Right cardiac atrium (tissue), 5 donors: ENCODE data around the gene MAD2L1. TPM values are rescaled to one million over a fixed set of nuclear protein-coding genes. Genes with fewer than 3 reads are reported as not detected.
A peak's percentile ranks its signal among the peaks of the same experiment; 100 is the strongest.

Source experiments
- ATAC-seq, 2 donors: fragments of 200-7000 bp; cut with Tn5 transposase; one replicate each; pipeline versions ENCODE4 v1.8.0 to v1.9.1; 2020; ENCODE audit warnings: moderate library complexity in 2 of 2, mild to moderate bottlenecking in 1 of 2
- DNase-seq, 3 donors: peaks; one replicate each; pipeline ENCODE4 v3.0.0-alpha.2; 2020
- H3K27ac ChIP-seq: one replicate; pipeline ENCODE4 v1.5.1; 2013; ENCODE audit warnings: mild to moderate bottlenecking, low read length, control low read depth, moderate library complexity
- H3K27me3 ChIP-seq: one replicate; pipeline ENCODE4 v1.6.1; 2013; ENCODE audit not compliant: control insufficient read depth, insufficient read depth
- H3K4me1 ChIP-seq: one replicate; pipeline ENCODE4 v1.6.1; 2013; ENCODE audit warnings: low read length; ENCODE audit not compliant: control insufficient read depth, insufficient read depth
- H3K4me3 ChIP-seq: one replicate; pipeline ENCODE4 v1.5.1; 2013; ENCODE audit warnings: low read length, control low read depth
- H3K9me3 ChIP-seq: one replicate; pipeline ENCODE4 v1.6.1; 2013; ENCODE audit warnings: low read length; ENCODE audit not compliant: control insufficient read depth
- WGBS: extraction: QIAGEN DNeasy Blood & Tissue Kit; methylation state at CpG from one replicate; pipeline ENCODE4 v1.1.7; 2013; 5-methylcytosine and 5-hydroxymethylcytosine counted together
- intact Hi-C, 4 donors: fragments of 100-400 bp; cut with DNase I; formaldehyde crosslinking; loops; one replicate each; pipeline versions ENCODE4 v1.11.0 to v1.14.0; 2022 to 2023
- polyA plus RNA-seq: library from polyadenylated mRNA; stranded (reverse); fragments of 200-250 nt; gene quantifications from one replicate; pipeline ENCODE4 v1.2.3, GENCODE V29; 2013
- total RNA-seq, 4 donors: library from RNA; stranded (reverse); fragmentation: NEBNext Ultra II Directional; extraction: Animal tissue kit (Norgen Biotek cat#: 25700); gene quantifications; one replicate each; pipeline ENCODE4 v1.2.1, GENCODE V29; 2021
- donor health status: healthy with polysubstance abuse.
- donor health status: DM: no; HTN: yes; CAD: no.
- donor health status: DM: no; HTN: no; CAD: no.
- donor health status: DM: no; HTN: yes; CAD: no; lungs with severe emphysema.
- donor health status: DM: yes; HTN: yes; CAD: no.

MAD2L1 gene
- total and polyA plus RNA-seq, 5 donors, result 2.2 to 4.5 (median 2.8) TPM

DNA sequence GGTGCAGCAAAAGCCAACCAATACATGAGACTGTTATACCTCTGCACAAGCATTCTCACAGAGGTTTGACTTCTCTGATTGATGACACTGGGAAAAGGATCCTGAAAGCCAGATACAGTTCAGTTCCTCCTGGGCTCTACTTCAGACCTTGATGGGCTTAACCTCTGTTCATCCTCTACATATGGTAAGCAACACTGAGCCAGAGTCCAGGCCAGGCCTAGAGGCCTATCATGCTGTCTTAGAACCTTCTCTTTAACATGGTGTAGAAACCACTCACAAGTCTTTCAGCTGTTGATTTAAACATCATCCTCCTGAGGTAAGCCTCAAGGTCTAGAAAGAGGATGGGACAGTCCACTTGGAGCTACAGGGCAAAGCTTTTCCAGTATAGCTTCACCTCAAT is 9.2 kb downstream of the MAD2L1 start:
- Histone ChIP-seq H3K9me3 (no peaks in the 10 kb centered on the region), H3K27me3 (no peaks in the 10 kb centered on the region), H3K4me1 (no peaks in the 10 kb centered on the region), H3K4me3 (no peak overlapping the region), H3K27ac (no peak overlapping the region)
- DNase-seq, result no peak
- no peak for ATAC-seq
- intact Hi-C loops, result loop anchor here in 2 of 4 donors (10.0 kb wide), 1 partner anchor 493 kb away; no protein-coding TSS in a partner anchor

DNA sequence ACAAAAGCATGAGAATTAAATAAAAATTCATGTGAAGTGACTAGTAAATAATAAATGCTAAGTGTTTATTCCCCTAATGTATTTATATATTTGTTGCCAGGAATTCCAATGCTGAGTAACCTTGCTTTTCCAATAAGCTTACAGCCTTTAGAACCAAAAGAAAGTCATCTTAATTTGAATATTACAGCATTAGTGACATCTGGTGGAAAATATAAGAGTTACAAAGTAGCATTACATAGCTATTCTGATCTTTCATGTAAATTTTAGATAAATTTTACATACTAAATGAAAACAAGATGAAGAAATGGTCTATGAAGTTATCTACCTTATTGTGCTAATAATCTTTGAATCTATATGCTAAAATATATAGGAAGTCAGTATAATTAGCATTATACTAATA is 10.4 kb downstream of the MAD2L1 start:
- Histone ChIP-seq H3K4me3 (no peak overlapping the region), H3K27ac (no peak overlapping the region), H3K27me3 (no peaks in the 10 kb centered on the region), H3K4me1 (no peaks in the 10 kb centered on the region), H3K9me3 (no peaks in the 10 kb centered on the region)
- ATAC-seq (no peak), DNase-seq (no peak)
- intact Hi-C loops, result loop anchor here in 2 of 4 donors (10.0 kb wide), 1 partner anchor 491 kb away; no protein-coding TSS in a partner anchor

DNA sequence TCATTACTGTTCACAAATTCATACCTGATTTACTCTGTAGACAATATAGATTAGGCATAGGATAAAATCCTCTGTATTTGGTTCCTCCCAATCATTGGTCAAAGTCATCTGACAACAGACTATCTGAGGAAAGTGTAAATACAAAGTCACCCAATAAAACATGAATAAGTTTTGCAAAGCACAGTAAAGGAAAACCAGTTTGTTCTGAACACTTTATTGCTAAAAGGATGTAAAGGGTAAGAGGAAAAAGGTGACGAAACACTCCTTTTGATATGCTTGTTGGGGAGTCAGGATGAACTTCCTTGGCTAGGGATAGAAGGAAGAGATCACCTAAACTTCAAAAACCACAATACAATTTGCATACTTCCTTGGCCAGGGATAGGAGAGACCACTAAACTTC is 10.9 kb downstream of the MAD2L1 start:
- no peak overlapping the region for H3K4me3 ChIP-seq
- no peaks in the 10 kb centered on the region for H3K27me3 ChIP-seq
- no peaks in the 10 kb centered on the region for H3K4me1 ChIP-seq
- whole genome bisulfite sequencing, result 98% methylated on average over 1 of the region's 1 CpG
- ATAC-seq (no peak), DNase-seq (no peak)
- H3K9me3 ChIP-seq, result no peaks in the 10 kb centered on the region
- intact Hi-C loops, result loop anchor here in 2 of 4 donors (10.0 kb wide), 1 partner anchor 491 kb away; no protein-coding TSS in a partner anchor
- H3K27ac ChIP-seq, result no peak overlapping the region

DNA sequence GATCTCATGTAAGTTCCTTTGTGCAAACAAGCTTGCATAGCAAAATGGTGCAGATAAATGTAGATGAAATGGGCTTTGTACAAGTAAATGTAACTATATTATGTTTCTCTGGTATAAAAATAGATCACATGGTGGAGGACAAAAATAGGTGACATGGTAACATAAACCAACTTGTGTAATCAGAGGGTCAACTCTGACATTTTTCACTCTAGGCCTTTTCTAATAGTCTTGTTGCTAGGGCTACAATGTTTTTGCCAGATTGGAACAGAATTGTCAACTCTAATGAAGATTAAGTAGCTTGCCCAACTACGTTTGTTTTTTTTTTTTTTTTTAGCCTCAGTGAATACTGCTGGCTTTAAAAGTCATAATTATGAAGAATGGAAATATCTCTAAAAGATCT is 11.5 kb downstream of the MAD2L1 start:
- H3K27ac ChIP-seq, result no peak overlapping the region
- DNase-seq (no peak), ATAC-seq (no peak)
- WGBS, result 10% methylated on average over 1 of the region's 1 CpG
- no peaks in the 10 kb centered on the region for H3K27me3 ChIP-seq
- H3K4me3 ChIP-seq, result no peak overlapping the region
- intact Hi-C loops, result loop anchor here in 2 of 4 donors (10.0 kb wide), 1 partner anchor 490 kb away; no protein-coding TSS in a partner anchor
- no peaks in the 10 kb centered on the region for H3K9me3 ChIP-seq
- no peaks in the 10 kb centered on the region for H3K4me1 ChIP-seq

DNA sequence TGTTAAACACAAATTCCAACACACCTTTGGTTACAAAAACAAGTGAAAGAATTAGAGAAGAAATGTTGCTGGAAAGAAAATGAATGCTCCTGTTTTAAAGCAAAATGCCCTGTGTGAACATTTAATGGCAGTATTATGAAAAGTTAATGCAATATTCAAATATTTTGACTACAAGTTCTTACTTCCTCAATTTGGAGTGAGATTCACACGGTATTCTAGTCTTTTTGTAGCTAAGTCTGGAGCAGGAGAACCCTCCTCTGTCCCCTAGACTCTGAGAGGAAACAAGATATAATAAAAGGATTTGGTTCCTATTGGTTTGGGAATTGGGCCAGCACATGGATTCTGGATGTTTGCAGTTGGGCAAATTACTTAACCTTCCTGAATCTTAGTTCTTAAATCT is 12.7 kb downstream of the MAD2L1 start:
- intact Hi-C loops, result loop anchor here in 3 of 4 donors (5.0 to 10.0 kb wide), 4 partner anchors 362 to 497 kb away; partner anchors contain the start of gene PDE5A (in 1 of the 3)
- no peak for DNase-seq
- H3K4me1 ChIP-seq, result no peaks in the 10 kb centered on the region
- WGBS, result 64% methylated on average over 1 of the region's 1 CpG
- no peaks in the 10 kb centered on the region for H3K9me3 ChIP-seq
- ATAC-seq, result no peak
- H3K27me3 ChIP-seq, result no peaks in the 10 kb centered on the region
- no peak overlapping the region for H3K4me3 ChIP-seq
- no peak overlapping the region for H3K27ac ChIP-seq

DNA sequence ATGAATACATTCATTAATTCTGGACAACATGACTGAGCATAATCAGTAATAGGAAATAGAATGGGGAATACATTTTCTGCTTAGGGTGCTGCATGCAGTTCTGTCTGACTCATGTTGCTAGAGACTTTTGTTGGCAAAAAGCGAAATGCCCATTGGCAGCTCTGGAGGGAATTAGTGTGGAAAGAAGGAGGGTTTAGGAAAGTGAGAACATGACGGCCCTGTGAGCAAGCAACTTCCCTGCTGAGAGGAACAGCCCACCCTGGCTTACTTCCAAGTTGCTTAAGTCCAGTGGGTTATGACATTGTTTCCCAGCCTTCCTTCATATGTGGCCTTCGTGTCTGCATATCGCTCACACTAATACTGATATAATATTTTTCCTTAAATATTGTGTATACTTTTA is 13.8 kb downstream of the MAD2L1 start:
- DNase-seq, result peak; percentile 56 to 84 (median 82)
- Histone ChIP-seq H3K27me3 (no peaks in the 10 kb centered on the region), H3K4me3 (no peak overlapping the region), H3K4me1 (no peaks in the 10 kb centered on the region), H3K9me3 (no peaks in the 10 kb centered on the region), H3K27ac (no peak overlapping the region)
- intact Hi-C loops, result loop anchor here in 3 of 4 donors (5.0 to 10.0 kb wide), 4 partner anchors 361 to 496 kb away; partner anchors contain the start of gene PDE5A (in 1 of the 3)
- ATAC-seq, result peak; percentile 82 to 84
- 43% methylated on average over 4 of the region's 4 CpGs for WGBS

DNA sequence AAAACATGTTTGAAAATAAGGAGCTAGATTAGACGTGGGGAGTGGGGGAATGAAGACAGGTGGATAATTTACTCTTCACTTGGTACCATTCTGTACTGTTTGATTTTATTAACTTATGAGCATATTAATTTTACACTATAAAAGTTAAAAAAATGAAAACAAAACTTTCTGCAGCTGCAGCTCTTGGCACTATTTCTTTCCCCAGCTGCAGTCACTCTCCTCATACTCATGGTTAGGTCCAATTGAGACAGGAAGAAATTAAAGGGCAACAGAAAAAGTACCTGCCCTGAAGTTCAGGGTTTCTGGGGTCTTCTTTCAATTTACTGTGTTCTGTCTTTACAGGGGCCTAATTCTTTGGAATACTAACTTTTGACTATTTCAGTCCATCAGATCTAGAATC is 15.4 kb downstream of the MAD2L1 start:
- no peak for ATAC-seq
- intact Hi-C loops, result loop anchor here in 3 of 4 donors (5.0 to 10.0 kb wide), 4 partner anchors 359 to 494 kb away; partner anchors contain the start of gene PDE5A (in 1 of the 3)
- H3K9me3 ChIP-seq, result no peaks in the 10 kb centered on the region
- no peak overlapping the region for H3K27ac ChIP-seq
- WGBS, result 69% methylated on average over 1 of the region's 1 CpG
- DNase-seq, result no peak
- H3K4me1 ChIP-seq, result no peaks in the 10 kb centered on the region
- H3K4me3 ChIP-seq, result no peak overlapping the region
- no peaks in the 10 kb centered on the region for H3K27me3 ChIP-seq

DNA sequence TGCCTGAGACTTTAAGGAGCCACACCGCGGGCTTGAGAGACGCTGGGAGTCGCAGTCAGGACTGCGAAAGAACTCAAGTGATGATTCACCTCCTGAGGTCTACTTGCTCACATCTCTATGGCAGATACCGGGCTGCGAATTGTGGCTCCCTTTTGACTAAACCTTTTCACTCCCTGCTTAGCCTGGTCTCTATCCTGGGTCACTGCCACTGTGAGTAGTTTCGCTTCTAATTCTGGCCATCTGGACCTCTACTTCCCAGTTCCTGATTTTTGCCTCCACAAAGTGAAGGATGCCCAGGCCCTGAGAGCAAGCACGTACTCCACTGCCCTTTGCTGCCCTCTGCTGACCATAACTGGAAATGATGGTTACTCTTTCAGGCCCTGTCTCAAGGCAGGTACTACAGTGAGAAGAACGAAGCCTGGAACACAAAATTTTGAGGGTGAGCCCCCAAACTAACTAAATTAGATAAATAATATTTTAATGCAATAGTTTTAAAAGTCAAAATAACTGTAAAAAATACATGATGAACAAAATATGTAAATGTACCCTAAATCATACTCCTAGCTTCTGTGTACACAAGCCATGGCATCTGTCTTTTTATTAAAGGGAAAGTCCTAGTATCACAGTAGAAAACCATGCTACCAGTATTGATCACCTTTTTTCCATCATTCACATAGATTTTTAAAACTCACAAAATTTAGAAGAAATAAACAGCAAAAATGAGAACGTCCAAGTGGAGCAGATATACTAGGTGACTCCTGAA is 16.7 kb downstream of the MAD2L1 start:
- ATAC-seq (peak; percentile 88 to 94), DNase-seq (peak; percentile 55 to 77 (median 63))
- WGBS, result 36% methylated on average over 11 of the region's 11 CpGs
- intact Hi-C loops, result loop anchor here (5.0 to 10.0 kb wide), 7 partner anchors 355 to 735 kb away; partner anchors contain the start of gene PDE5A (in 3 of the 4)
- Histone ChIP-seq H3K4me3 (no peak overlapping the region), H3K9me3 (no peaks in the 10 kb centered on the region), H3K27ac (no peak overlapping the region), H3K27me3 (no peaks in the 10 kb centered on the region), H3K4me1 (no peaks in the 10 kb centered on the region)

DNA sequence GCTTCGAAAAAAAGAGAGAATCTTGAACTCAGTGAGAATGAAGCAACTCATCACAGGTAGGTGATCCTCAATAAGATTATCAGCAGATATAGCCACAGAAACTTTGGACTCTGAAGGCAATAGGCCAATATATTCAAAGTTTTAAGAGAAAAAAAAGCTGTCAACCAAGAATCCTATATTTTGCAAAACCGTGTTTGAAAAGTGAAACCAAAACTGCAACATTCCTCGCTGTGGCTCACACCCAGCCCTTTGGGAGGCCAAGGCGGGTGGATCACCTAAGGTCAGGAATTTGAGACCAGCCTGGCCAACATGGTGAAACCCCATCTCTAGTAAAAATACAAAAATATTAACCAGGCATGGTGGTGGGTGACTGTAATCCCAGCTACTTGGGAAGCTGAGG is 22.8 kb downstream of the MAD2L1 start:
- no peaks in the 10 kb centered on the region for H3K4me1 ChIP-seq
- intact Hi-C loops, result loop anchor here in 2 of 4 donors (10.0 kb wide), 3 partner anchors 349 to 729 kb away; no protein-coding TSS in a partner anchor
- H3K4me3 ChIP-seq, result no peak overlapping the region
- no peaks in the 10 kb centered on the region for H3K9me3 ChIP-seq
- ATAC-seq (no peak), DNase-seq (no peak)
- no peaks in the 10 kb centered on the region for H3K27me3 ChIP-seq
- WGBS, result 86% methylated on average over 4 of the region's 4 CpGs
- no peak overlapping the region for H3K27ac ChIP-seq

DNA sequence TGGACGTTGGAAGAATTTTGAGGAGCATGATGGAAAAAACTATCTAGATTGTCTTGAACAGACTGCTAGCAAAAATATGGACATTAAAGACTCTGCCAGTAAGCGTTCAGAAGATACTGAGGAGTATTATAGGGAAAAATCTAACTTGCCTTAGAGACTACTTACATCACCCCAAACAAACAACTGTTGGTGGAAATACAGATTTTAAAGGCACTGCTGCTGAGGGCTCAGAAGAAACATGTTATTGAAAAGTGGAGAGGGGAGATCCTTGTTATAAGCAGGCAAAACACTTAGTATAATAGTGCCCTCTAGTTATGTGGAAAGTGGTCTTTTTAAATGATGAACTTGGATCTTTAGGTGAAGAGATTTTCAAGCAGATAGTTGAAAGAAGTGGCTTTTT is 29.2 kb downstream of the MAD2L1 start:
- DNase-seq (no peak), ATAC-seq (no peak)
- Histone ChIP-seq H3K9me3 (no peaks in the 10 kb centered on the region), H3K4me1 (no peaks in the 10 kb centered on the region), H3K27ac (no peak overlapping the region), H3K27me3 (no peaks in the 10 kb centered on the region), H3K4me3 (no peak overlapping the region)
- intact Hi-C loops, result no loop called here
- 55% methylated on average over 2 of the region's 2 CpGs for WGBS

DNA sequence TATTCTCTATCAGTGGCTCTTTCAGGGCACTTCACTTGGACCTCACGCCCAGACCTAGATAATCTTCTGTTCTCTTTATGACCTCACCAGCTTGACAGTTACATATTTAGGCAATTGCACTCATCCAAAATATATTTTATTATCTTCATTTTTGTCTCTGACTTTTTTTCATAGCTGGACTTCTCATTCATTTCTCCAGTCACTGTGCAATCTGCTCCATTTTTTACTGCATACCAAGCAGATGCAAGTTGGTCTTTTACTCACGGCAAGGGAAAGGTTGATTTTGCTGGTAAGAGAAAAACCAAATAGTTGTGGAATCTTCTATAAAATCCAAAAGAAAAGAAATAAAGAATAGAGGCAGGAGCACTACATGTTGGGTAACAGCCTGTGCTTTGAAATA is 31.7 kb downstream of the MAD2L1 start:
- H3K9me3 ChIP-seq, result no peaks in the 10 kb centered on the region
- no peak overlapping the region for H3K27ac ChIP-seq
- no peaks in the 10 kb centered on the region for H3K27me3 ChIP-seq
- no peak for ATAC-seq
- no peaks in the 10 kb centered on the region for H3K4me1 ChIP-seq
- 33% methylated on average over 2 of the region's 2 CpGs for WGBS
- no peak for DNase-seq
- no peak overlapping the region for H3K4me3 ChIP-seq
- intact Hi-C loops, result no loop called here
